Gastroesophageal sphincter (tissue), 4 donors: ENCODE results near the gene NUP160. TPM values are rescaled to one million over a fixed set of nuclear protein-coding genes. Genes with fewer than 3 reads are reported as not detected.
"Not testable (repeated sequence)": the region's sequence is repeated elsewhere in the genome, so short reads cannot be mapped to it uniquely, and the experiment has no call there.

Source experiments
- ATAC-seq: fragments of 150-250 bp; one replicate; pipeline ENCODE4 v1.9.1; 2016; ENCODE audit warnings: mild to moderate bottlenecking, moderate library complexity
- H3K27ac ChIP-seq, 4 donors: fragments of 200-600 bp; sonication (generic) in 3 of 4; 1 replicate in 3 of 4; 2 replicates in 1 of 4; pipeline ENCODE4 v1.5.1; 2016 to 2019
- H3K27me3 ChIP-seq: fragments of 200-600 bp; sonication (generic); one replicate; pipeline ENCODE4 v1.5.1; 2019
- H3K36me3 ChIP-seq, 2 donors: fragments of 200-600 bp; sonication (generic); one replicate each; pipeline ENCODE4 v1.5.1; 2019; ENCODE audit warnings: control low read depth in 1 of 2
- H3K4me1 ChIP-seq, 3 donors: fragments of 200-600 bp; sonication (generic); 1 replicate in 2 of 3; 2 replicates in 1 of 3; pipeline ENCODE4 v1.5.1; 2016 to 2019; ENCODE audit warnings: control low read depth in 2 of 3
- H3K4me3 ChIP-seq, 2 donors: fragments of 200-600 bp; sonication (generic); one replicate each; pipeline ENCODE4 v1.5.1; 2019; ENCODE audit warnings: mild to moderate bottlenecking in 1 of 2, moderate library complexity in 1 of 2
- H3K9me3 ChIP-seq, 3 donors: fragments of 200-600 bp; sonication (generic); one replicate each; pipeline ENCODE4 v1.5.1; 2017 to 2019; ENCODE audit warnings: control low read depth in 2 of 3
- CTCF ChIP-seq, 4 experiments: fragments of 200-600 bp in 2 of 4; fragments of 450-650 bp in 2 of 4; sonication (generic) in 1 of 4; IDR thresholded peaks; one replicate each; pipeline ENCODE4 v1.5.1; 2017 to 2019; ENCODE audit warnings: antibody characterized with exemption in 4 of 4, mild to moderate bottlenecking in 2 of 4, moderate library complexity in 2 of 4
- EP300 ChIP-seq: sonication (generic); formaldehyde crosslinking; IDR thresholded peaks from one replicate; pipeline ENCODE4 v1.6.1; 2017; ENCODE audit warnings: antibody characterized with exemption, mild to moderate bottlenecking
- POLR2A ChIP-seq, 2 donors: fragments of 450-650 bp; IDR thresholded peaks; one replicate each; pipeline ENCODE4 v1.6.1; 2017; ENCODE audit warnings: antibody characterized with exemption in 2 of 2, mild to moderate bottlenecking in 2 of 2, moderate library complexity in 1 of 2
- POLR2AphosphoS5 ChIP-seq: sonication (generic); formaldehyde crosslinking; IDR thresholded peaks from one replicate; pipeline ENCODE4 v1.6.1; 2017; ENCODE audit warnings: antibody characterized with exemption
- WGBS, 2 donors: methylation state at CpG; one replicate each; pipeline ENCODE4 v1.1.5; 2018; ENCODE audit warnings: low coverage in 1 of 2; 5-methylcytosine and 5-hydroxymethylcytosine counted together
- total RNA-seq, 4 donors: library from RNA; depleted of rRNA; stranded (reverse); fragments of >200 nt; gene quantifications; one replicate each; pipeline ENCODE4 v1.1.0, GENCODE V29; 2016

Gene NUP160
- total RNA-seq, 4 donors from 2014 or later = 15.7 to 34.2 (median 22.9) TPM

DNA sequence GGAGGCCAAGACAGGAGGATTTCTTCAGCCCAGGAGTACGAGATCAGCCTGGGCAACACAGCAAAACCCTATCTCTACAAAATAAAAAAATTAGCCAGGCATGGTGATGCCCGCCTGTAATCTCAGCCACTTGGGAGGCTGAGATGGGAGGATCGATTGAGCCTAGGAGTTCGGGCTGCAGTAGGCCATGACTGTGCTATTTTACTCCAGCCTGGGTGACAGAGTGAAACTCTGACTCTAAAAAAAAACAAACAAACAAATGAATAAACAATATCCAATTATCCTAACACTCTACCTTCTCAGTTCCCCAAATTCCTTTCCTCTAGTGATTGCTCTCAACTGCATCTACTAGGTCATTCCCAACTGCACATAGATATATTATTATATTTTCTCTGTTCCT is 5.4 kb downstream of the NUP160 start:
- Histone ChIP-seq H3K4me1 (peaks cover 0 to 36% (median 9%) of the 10 kb centered on the region in 3 donors), H3K27me3 (no peaks in the 10 kb centered on the region), H3K9me3 (no peaks in the 10 kb centered on the region), H3K4me3 (no peak overlapping the region), H3K36me3 (peaks cover 0 to 72% of the 10 kb centered on the region in 2 donors), H3K27ac (no peak overlapping the region)
- 83 to 90% methylated on average over 3 to 4 of the region's 4 CpGs for WGBS, 2 donors
- no peak for ATAC-seq
- TF ChIP-seq POLR2A (IDR thresholded peaks at IDR 0.05) (no peak), POLR2AphosphoS5 (no peak), EP300 (no peak)

GRCh38 chr11:47837929-47838328 is 10.2 kb downstream of the NUP160 start:
- ATAC-seq = no peak
- TF ChIP-seq EP300 = no peak
- no peak for TF ChIP-seq POLR2AphosphoS5
- no peak for TF ChIP-seq POLR2A (IDR thresholded peaks at IDR 0.05)
- no peak for TF ChIP-seq CTCF (IDR thresholded peaks at IDR 0.05)
- H3K9me3 ChIP-seq = no peaks in the 10 kb centered on the region
- H3K27me3 ChIP-seq = no peaks in the 10 kb centered on the region
- peaks cover 12 to 99% of the 10 kb centered on the region in 2 donors for H3K36me3 ChIP-seq
- no peak overlapping the region for H3K27ac ChIP-seq
- no peaks in the 10 kb centered on the region for H3K4me1 ChIP-seq
- H3K4me3 ChIP-seq = no peak overlapping the region

- Histone ChIP-seq H3K27ac (no peak overlapping the region), H3K27me3 (no peaks in the 10 kb centered on the region), H3K9me3 (no peaks in the 10 kb centered on the region), H3K36me3 (peaks cover 12 to 99% of the 10 kb centered on the region in 2 donors), H3K4me3 (no peak overlapping the region), H3K4me1 (no peaks in the 10 kb centered on the region)
- no peak for ATAC-seq
- 75 to 82% methylated on average over 3 to 6 of the region's 6 CpGs for WGBS, 2 donors
- TF ChIP-seq CTCF (IDR thresholded peaks at IDR 0.05) (no peak), POLR2AphosphoS5 (no peak)
Observed at GRCh38 chr11:47837292-47837691, 10.9 kb downstream of the NUP160 start.

GRCh38 chr11:47830013-47830412 is 18.1 kb downstream of the NUP160 start:
- H3K27me3 ChIP-seq, H3K9me3 ChIP-seq, H3K27ac ChIP-seq, H3K4me3 ChIP-seq, H3K4me1 ChIP-seq, ATAC-seq: not testable (repeated sequence)
- peaks cover 5 to 96% of the 10 kb centered on the region in 2 donors for H3K36me3 ChIP-seq
- 100% methylated on average over 1 of the region's 1 CpG for WGBS, 2 donors

DNA sequence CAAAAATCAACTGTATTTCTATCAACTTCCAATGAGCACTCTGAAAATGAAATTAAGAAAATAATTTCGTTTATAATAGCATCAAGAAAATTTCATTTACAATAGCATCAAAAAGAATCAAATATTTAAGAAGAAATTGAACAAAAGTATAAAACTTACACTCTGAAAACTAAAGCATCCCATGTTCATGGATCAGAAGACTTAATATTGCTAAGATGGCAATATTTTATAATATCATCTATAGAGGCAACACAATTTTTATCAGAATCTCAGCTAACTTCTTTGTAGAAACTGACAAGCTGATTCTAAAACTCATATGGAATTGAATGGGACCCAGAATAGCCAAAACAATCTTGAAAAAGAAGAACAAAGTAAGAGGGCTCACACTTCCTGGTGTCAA is 19.9 kb downstream of the NUP160 start:
- TF ChIP-seq POLR2AphosphoS5 (no peak), EP300 (no peak)
- peaks cover 0 to 93% of the 10 kb centered on the region in 2 donors for H3K36me3 ChIP-seq

GRCh38 chr11:47822664-47823063 is 25.5 kb downstream of the NUP160 start:
- H3K9me3 ChIP-seq, H3K27me3 ChIP-seq, ATAC-seq, H3K4me3 ChIP-seq, H3K27ac ChIP-seq, H3K4me1 ChIP-seq: not testable (repeated sequence)
- peaks cover 0 to 96% of the 10 kb centered on the region in 2 donors for H3K36me3 ChIP-seq
- 93 to 96% methylated on average over 5 to 6 of the region's 6 CpGs for WGBS, 2 donors

More for the DNA sequence above, 19.9 kb downstream of the NUP160 start:
- Histone ChIP-seq H3K9me3 (peaks cover 0 to 6% (median 0%) of the 10 kb centered on the region in 3 donors), H3K4me1 (no peaks in the 10 kb centered on the region), H3K27ac (no peak overlapping the region), H3K4me3 (no peak overlapping the region), H3K27me3 (no peaks in the 10 kb centered on the region)
- ATAC-seq = no peak
- 89 to 100% methylated on average over 1 of the region's 1 CpG for WGBS, 2 donors

DNA sequence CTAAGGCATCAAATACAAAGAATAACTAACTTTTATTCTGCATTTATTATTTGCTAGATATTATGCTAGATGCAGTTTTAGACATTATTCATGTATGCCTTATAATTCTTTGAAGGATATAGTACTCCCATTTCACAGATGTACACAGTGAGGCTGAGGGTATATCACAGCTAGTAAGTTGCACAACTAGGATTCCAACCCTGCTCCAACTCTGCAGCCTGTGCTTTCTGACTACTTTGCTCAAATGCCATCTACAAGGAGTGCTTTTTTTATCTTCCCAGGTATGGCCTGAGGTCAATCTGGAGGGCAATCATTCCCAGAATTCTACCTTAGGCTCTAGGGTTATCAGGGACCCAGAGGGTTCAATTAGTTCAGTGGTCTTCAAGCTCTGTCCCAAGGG is 28.4 kb downstream of the NUP160 start:
- Histone ChIP-seq H3K27me3 (no peaks in the 10 kb centered on the region), H3K36me3 (peaks cover 0 to 97% of the 10 kb centered on the region in 2 donors), H3K27ac (no peak overlapping the region), H3K9me3 (no peaks in the 10 kb centered on the region), H3K4me3 (no peak overlapping the region), H3K4me1 (no peaks in the 10 kb centered on the region)
- ATAC-seq = no peak
- no peak for TF ChIP-seq POLR2AphosphoS5
- TF ChIP-seq POLR2A (IDR thresholded peaks at IDR 0.05) = no peak
- TF ChIP-seq EP300 = no peak
- no peak for TF ChIP-seq CTCF (IDR thresholded peaks at IDR 0.05)
